NCI-H446 treated with DMSO at 0.1 percent for 48 hours (cell line): ENCODE data around the gene ANXA5.

ENCODE experiments used
- DNase-seq: peaks from one replicate; lab custom pipeline; 2025; lab: John Stamatoyannopoulos, UW

Gene ANXA5

GRCh38 chr4:121642876-121643585 is 53.7 kb downstream of the ANXA5 start:
- no peak for DNase-seq

- DNase-seq, result no peak
These were observed 54.5 kb downstream of the ANXA5 start for GRCh38 chr4:121642292-121642691.

- no peak for DNase-seq
These were observed 63.1 kb downstream of the ANXA5 start for GRCh38 chr4:121633653-121634052.

GRCh38 chr4:121632636-121633035 is 64.1 kb downstream of the ANXA5 start:
- DNase-seq, result no peak
